SK-N-MC (cell line): ENCODE data around the gene MTM1.

Source experiments
- EZH2 ChIP-seq: fragments of 200-600 bp; sonication (generic); IDR thresholded peaks from one replicate; pipeline ENCODE4 v1.6.1; 2017; ENCODE audit warnings: antibody characterized with exemption
- FOXP2 ChIP-seq: optimal IDR thresholded peaks from 2 replicates; pipeline ENCODE3; 2011; ENCODE audit warnings: mild to moderate bottlenecking, moderate library complexity; ENCODE audit not compliant: insufficient read depth; ENCODE audit errors: extremely low read length, control extremely low read depth
- POLR2AphosphoS5 ChIP-seq: IDR thresholded peaks from 2 replicates; pipeline ENCODE4 v1.6.1; 2012; ENCODE audit warnings: mild to moderate bottlenecking, low read depth, low read length, borderline replicate concordance

DNA sequence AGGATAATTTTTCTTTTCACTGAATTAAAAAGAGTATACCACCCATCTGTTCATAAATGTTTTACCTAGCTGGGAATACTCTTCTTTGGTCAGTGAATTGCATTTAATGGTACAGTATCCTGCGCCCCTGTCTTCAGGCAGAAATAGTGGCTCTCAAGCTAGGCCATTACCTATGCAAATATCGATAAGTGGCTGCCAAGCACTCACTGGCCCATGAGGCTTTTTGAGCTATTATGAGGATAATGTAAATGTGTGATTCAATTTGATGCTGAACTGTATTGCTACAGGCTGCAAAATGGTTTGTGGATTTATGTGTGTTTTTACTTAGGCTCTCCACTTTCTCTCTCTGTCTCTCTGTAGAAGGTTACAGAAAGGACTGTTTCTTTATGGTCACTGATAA, 94.7 kb downstream of the MTM1 start:
- TF ChIP-seq EZH2, result no peak
- no peak for TF ChIP-seq POLR2AphosphoS5
- no peak for TF ChIP-seq FOXP2
